Measurements from ENCODE around the gene EYA4.

EYA4 gene

GRCh38 chr6:133339543-133340384 is 98.6 kb downstream of the EYA4 start:
- Mint-ChIP-seq H3K4me1 (no peaks in the 10 kb centered on the region), H3K9me3 (no peaks in the 10 kb centered on the region), H3K27me3 (peaks cover 3% of the 10 kb centered on the region), H3K4me3 (no peak overlapping the region), H3K27ac (no peak overlapping the region), H3K36me3 (ENCODE audit: low read depth) (no peaks in the 10 kb centered on the region)
- ATAC-seq (no peak), DNase-seq (no peak)

- H3K4me3 Mint-ChIP-seq = no peak overlapping the region
- H3K36me3 Mint-ChIP-seq (ENCODE audit: low read depth) = no peaks in the 10 kb centered on the region
- H3K9me3 Mint-ChIP-seq = no peaks in the 10 kb centered on the region
- ATAC-seq = no peak
- no peak for DNase-seq
- H3K27ac Mint-ChIP-seq = no peak overlapping the region
- peaks cover 3% of the 10 kb centered on the region for H3K27me3 Mint-ChIP-seq
- H3K4me1 Mint-ChIP-seq = no peaks in the 10 kb centered on the region
Observed at GRCh38 chr6:133340557-133340956, 99.4 kb downstream of the EYA4 start.

GRCh38 chr6:133341607-133342158 is 100.5 kb downstream of the EYA4 start:
- no peaks in the 10 kb centered on the region for H3K36me3 Mint-ChIP-seq (ENCODE audit: low read depth)
- no peak overlapping the region for H3K4me3 Mint-ChIP-seq
- H3K4me1 Mint-ChIP-seq = no peaks in the 10 kb centered on the region
- ATAC-seq = no peak
- H3K9me3 Mint-ChIP-seq = no peaks in the 10 kb centered on the region
- DNase-seq = no peak
- H3K27ac Mint-ChIP-seq = no peak overlapping the region
- peaks cover 3% of the 10 kb centered on the region for H3K27me3 Mint-ChIP-seq

GRCh38 chr6:133343220-133343619 is 102.1 kb downstream of the EYA4 start:
- no peaks in the 10 kb centered on the region for H3K9me3 Mint-ChIP-seq
- H3K27ac Mint-ChIP-seq = no peak overlapping the region
- no peak for DNase-seq
- H3K4me3 Mint-ChIP-seq = no peak overlapping the region
- no peaks in the 10 kb centered on the region for H3K36me3 Mint-ChIP-seq (ENCODE audit: low read depth)
- H3K4me1 Mint-ChIP-seq = no peaks in the 10 kb centered on the region
- ATAC-seq = no peak
- H3K27me3 Mint-ChIP-seq = no peaks in the 10 kb centered on the region

- DNase-seq = no peak
- no peaks in the 10 kb centered on the region for H3K36me3 Mint-ChIP-seq (ENCODE audit: low read depth)
- H3K4me3 Mint-ChIP-seq = no peak overlapping the region
- no peak overlapping the region for H3K27ac Mint-ChIP-seq
- no peaks in the 10 kb centered on the region for H3K4me1 Mint-ChIP-seq
- no peak for ATAC-seq
- no peaks in the 10 kb centered on the region for H3K9me3 Mint-ChIP-seq
- no peaks in the 10 kb centered on the region for H3K27me3 Mint-ChIP-seq
Observed at GRCh38 chr6:133348846-133349245, 107.7 kb downstream of the EYA4 start.

GRCh38 chr6:133350928-133351327 is 109.8 kb downstream of the EYA4 start:
- Mint-ChIP-seq H3K36me3 (ENCODE audit: low read depth) (no peaks in the 10 kb centered on the region), H3K27ac (no peak overlapping the region), H3K9me3 (no peaks in the 10 kb centered on the region), H3K4me1 (no peaks in the 10 kb centered on the region), H3K4me3 (no peak overlapping the region), H3K27me3 (peaks cover 3% of the 10 kb centered on the region)
- ATAC-seq = no peak
- DNase-seq = no peak

GRCh38 chr6:133352046-133352445 is 110.9 kb downstream of the EYA4 start:
- Mint-ChIP-seq H3K4me1 (no peaks in the 10 kb centered on the region), H3K27me3 (peaks cover 3% of the 10 kb centered on the region), H3K36me3 (ENCODE audit: low read depth) (no peaks in the 10 kb centered on the region), H3K9me3 (no peaks in the 10 kb centered on the region), H3K4me3 (no peak overlapping the region), H3K27ac (no peak overlapping the region)
- no peak for ATAC-seq
- no peak for DNase-seq

GRCh38 chr6:133353061-133353460 is 111.9 kb downstream of the EYA4 start:
- H3K4me3 Mint-ChIP-seq = no peak overlapping the region
- no peaks in the 10 kb centered on the region for H3K36me3 Mint-ChIP-seq (ENCODE audit: low read depth)
- ATAC-seq (no peak), DNase-seq (no peak)
- no peaks in the 10 kb centered on the region for H3K4me1 Mint-ChIP-seq
- H3K9me3 Mint-ChIP-seq = no peaks in the 10 kb centered on the region
- peaks cover 3% of the 10 kb centered on the region for H3K27me3 Mint-ChIP-seq
- no peak overlapping the region for H3K27ac Mint-ChIP-seq

GRCh38 chr6:133355922-133356321 is 114.8 kb downstream of the EYA4 start:
- no peaks in the 10 kb centered on the region for H3K9me3 Mint-ChIP-seq
- ATAC-seq (no peak), DNase-seq (no peak)
- H3K4me3 Mint-ChIP-seq = no peak overlapping the region
- H3K4me1 Mint-ChIP-seq = no peaks in the 10 kb centered on the region
- no peaks in the 10 kb centered on the region for H3K36me3 Mint-ChIP-seq (ENCODE audit: low read depth)
- H3K27me3 Mint-ChIP-seq = peaks cover 3% of the 10 kb centered on the region
- no peak overlapping the region for H3K27ac Mint-ChIP-seq

GRCh38 chr6:133358574-133359150 is 117.5 kb downstream of the EYA4 start:
- no peak overlapping the region for H3K27ac Mint-ChIP-seq
- no peak overlapping the region for H3K4me3 Mint-ChIP-seq
- no peaks in the 10 kb centered on the region for H3K9me3 Mint-ChIP-seq
- no peaks in the 10 kb centered on the region for H3K36me3 Mint-ChIP-seq (ENCODE audit: low read depth)
- ATAC-seq (no peak), DNase-seq (no peak)
- H3K27me3 Mint-ChIP-seq = peaks cover 3% of the 10 kb centered on the region
- no peaks in the 10 kb centered on the region for H3K4me1 Mint-ChIP-seq

- ATAC-seq (no peak), DNase-seq (no peak)
- no peaks in the 10 kb centered on the region for H3K36me3 Mint-ChIP-seq (ENCODE audit: low read depth)
- no peak overlapping the region for H3K4me3 Mint-ChIP-seq
- peaks cover 3% of the 10 kb centered on the region for H3K27me3 Mint-ChIP-seq
- H3K27ac Mint-ChIP-seq = no peak overlapping the region
- H3K9me3 Mint-ChIP-seq = no peaks in the 10 kb centered on the region
- no peaks in the 10 kb centered on the region for H3K4me1 Mint-ChIP-seq
Observed at GRCh38 chr6:133359256-133359655, 118.1 kb downstream of the EYA4 start.

- Mint-ChIP-seq H3K9me3 (no peaks in the 10 kb centered on the region), H3K27ac (no peak overlapping the region), H3K36me3 (ENCODE audit: low read depth) (no peaks in the 10 kb centered on the region), H3K4me3 (no peak overlapping the region), H3K27me3 (peaks cover 3% of the 10 kb centered on the region), H3K4me1 (no peaks in the 10 kb centered on the region)
- DNase-seq = no peak
- ATAC-seq = no peak
Observed at GRCh38 chr6:133359760-133360159, 118.6 kb downstream of the EYA4 start.

- Mint-ChIP-seq H3K4me1 (no peaks in the 10 kb centered on the region), H3K27ac (no peak overlapping the region), H3K36me3 (ENCODE audit: low read depth) (no peaks in the 10 kb centered on the region), H3K27me3 (peaks cover 3% of the 10 kb centered on the region), H3K4me3 (no peak overlapping the region), H3K9me3 (no peaks in the 10 kb centered on the region)
- no peak for DNase-seq
- no peak for ATAC-seq
Observed at GRCh38 chr6:133360194-133360593, 119.0 kb downstream of the EYA4 start.

- DNase-seq = no peak
- no peak overlapping the region for H3K27ac Mint-ChIP-seq
- no peaks in the 10 kb centered on the region for H3K4me1 Mint-ChIP-seq
- H3K36me3 Mint-ChIP-seq (ENCODE audit: low read depth) = no peaks in the 10 kb centered on the region
- ATAC-seq = no peak
- no peaks in the 10 kb centered on the region for H3K9me3 Mint-ChIP-seq
- no peak overlapping the region for H3K4me3 Mint-ChIP-seq
- H3K27me3 Mint-ChIP-seq = no peaks in the 10 kb centered on the region
Observed at GRCh38 chr6:133362813-133363212, 121.7 kb downstream of the EYA4 start.

GRCh38 chr6:133368664-133369063 is 127.5 kb downstream of the EYA4 start:
- H3K27me3 Mint-ChIP-seq = no peaks in the 10 kb centered on the region
- no peaks in the 10 kb centered on the region for H3K36me3 Mint-ChIP-seq (ENCODE audit: low read depth)
- no peak overlapping the region for H3K4me3 Mint-ChIP-seq
- no peak overlapping the region for H3K27ac Mint-ChIP-seq
- ATAC-seq (no peak), DNase-seq (no peak)
- no peaks in the 10 kb centered on the region for H3K9me3 Mint-ChIP-seq
- no peaks in the 10 kb centered on the region for H3K4me1 Mint-ChIP-seq
